T-helper 17 cell (primary cell): ENCODE measurements around the gene TUBB2A. TPM values are rescaled to one million over a fixed set of nuclear protein-coding genes. Genes with fewer than 3 reads are reported as not detected.
"Not testable (repeated sequence)": the region's sequence is repeated elsewhere in the genome, so short reads cannot be mapped to it uniquely, and the experiment has no call there.

Source experiments
- ATAC-seq: fragments of 150-1000 bp; cut with Tn5 transposase; 2 replicates; pipeline ENCODE4 v1.10.0; 2021; ENCODE audit warnings: mild to moderate bottlenecking, moderate library complexity
- DNase-seq, 3 donors: peaks; one replicate each; pipeline versions ENCODE4 v3.0.0 to v3.0.0-alpha.2; 2020 to 2021
- H3K9me3 ChIP-seq: one replicate; pipeline ENCODE4 v1.7.0; 2013; ENCODE audit warnings: low read length, mild to moderate bottlenecking; ENCODE audit not compliant: control insufficient read depth, poor library complexity, severe bottlenecking
- H3K27ac Mint-ChIP-seq: one replicate; pipeline ENCODE4 v1.8.0; 2022; ENCODE audit warnings: mild to moderate bottlenecking, moderate library complexity, mixed read lengths
- H3K27me3 Mint-ChIP-seq: one replicate; pipeline ENCODE4 v1.8.0; 2022; ENCODE audit warnings: mixed read lengths
- H3K36me3 Mint-ChIP-seq: one replicate; pipeline ENCODE4 v1.8.0; 2022; ENCODE audit warnings: low read depth, mixed read lengths
- H3K4me1 Mint-ChIP-seq: one replicate; pipeline ENCODE4 v1.8.0; 2022; ENCODE audit warnings: mild to moderate bottlenecking, mixed read lengths
- H3K4me3 Mint-ChIP-seq: one replicate; pipeline ENCODE4 v1.8.0; 2022; ENCODE audit warnings: mild to moderate bottlenecking, moderate library complexity, mixed read lengths
- total RNA-seq, 4 donors: library from RNA in 2 of 4; stranded (reverse) in 2 of 4; gene quantifications; one replicate each; pipeline ENCODE4 v1.2.3 and lab custom pipeline; 2022 to 2026

TUBB2A gene
- total RNA-seq, 2 donors from 2014 or later, result 51.6 to 74.8 TPM

- Mint-ChIP-seq H3K27me3 (peaks cover 41% of the 10 kb centered on the region), H3K4me3 (no peak overlapping the region), H3K27ac (peak overlapping the region; percentile 59), H3K36me3 (peaks cover 4% of the 10 kb centered on the region), H3K4me1 (peaks cover 2% of the 10 kb centered on the region)
- ATAC-seq (no peak), DNase-seq (no peak)
- no peaks in the 10 kb centered on the region for H3K9me3 ChIP-seq
Measured at GRCh38 chr6:3175715-3176402, 18.5 kb upstream of the TUBB2A start.

GRCh38 chr6:3173636-3174089, 16.3 kb upstream of the TUBB2A start:
- ATAC-seq, H3K4me1 Mint-ChIP-seq: not testable (repeated sequence)

GRCh38 chr6:3172789-3173188, 15.4 kb upstream of the TUBB2A start:
- H3K27me3 Mint-ChIP-seq, result peaks cover 23% of the 10 kb centered on the region
- not testable (repeated sequence) for H3K9me3 ChIP-seq, DNase-seq, H3K4me1 Mint-ChIP-seq, H3K4me3 Mint-ChIP-seq, H3K27ac Mint-ChIP-seq, H3K36me3 Mint-ChIP-seq, ATAC-seq

More at GRCh38 chr6:3173636-3174089, 16.3 kb upstream of the TUBB2A start:
- H3K27me3 Mint-ChIP-seq, result peaks cover 30% of the 10 kb centered on the region
- not testable (repeated sequence) for H3K4me3 Mint-ChIP-seq, DNase-seq, H3K27ac Mint-ChIP-seq, H3K36me3 Mint-ChIP-seq, H3K9me3 ChIP-seq

GRCh38 chr6:3171313-3172175, 14.2 kb upstream of the TUBB2A start:
- H3K36me3 Mint-ChIP-seq, H3K4me1 Mint-ChIP-seq, H3K9me3 ChIP-seq, H3K27ac Mint-ChIP-seq, ATAC-seq, DNase-seq, H3K4me3 Mint-ChIP-seq: not testable (repeated sequence)
- peaks cover 29% of the 10 kb centered on the region for H3K27me3 Mint-ChIP-seq

GRCh38 chr6:3170676-3171075, 13.3 kb upstream of the TUBB2A start:
- not testable (repeated sequence) for H3K4me1 Mint-ChIP-seq, DNase-seq, H3K9me3 ChIP-seq, H3K4me3 Mint-ChIP-seq, H3K36me3 Mint-ChIP-seq, H3K27ac Mint-ChIP-seq, ATAC-seq
- H3K27me3 Mint-ChIP-seq, result peaks cover 25% of the 10 kb centered on the region

GRCh38 chr6:3168046-3168445, 10.7 kb upstream of the TUBB2A start:
- not testable (repeated sequence) for H3K27ac Mint-ChIP-seq, H3K4me1 Mint-ChIP-seq, H3K36me3 Mint-ChIP-seq, H3K4me3 Mint-ChIP-seq, H3K9me3 ChIP-seq, DNase-seq, ATAC-seq
- peaks cover 17% of the 10 kb centered on the region for H3K27me3 Mint-ChIP-seq

GRCh38 chr6:3166535-3167225, 9.3 kb upstream of the TUBB2A start:
- Mint-ChIP-seq H3K27ac (peak overlapping the region; percentile 73), H3K27me3 (peaks cover 12% of the 10 kb centered on the region), H3K4me1 (peaks cover 11% of the 10 kb centered on the region)
- H3K4me3 Mint-ChIP-seq, H3K9me3 ChIP-seq, ATAC-seq, DNase-seq, H3K36me3 Mint-ChIP-seq: not testable (repeated sequence)

- DNase-seq, result no peak
- Mint-ChIP-seq H3K27ac (no peak overlapping the region), H3K4me3 (no peak overlapping the region), H3K4me1 (peaks cover 13% of the 10 kb centered on the region), H3K36me3 (no peaks in the 10 kb centered on the region), H3K27me3 (peaks cover 12% of the 10 kb centered on the region)
- no peak for ATAC-seq
- no peaks in the 10 kb centered on the region for H3K9me3 ChIP-seq
Measured at GRCh38 chr6:3165631-3166534, 8.5 kb upstream of the TUBB2A start.

GRCh38 chr6:3164388-3164787, 7.0 kb upstream of the TUBB2A start:
- H3K4me3 Mint-ChIP-seq, result no peak overlapping the region
- H3K27me3 Mint-ChIP-seq, result peaks cover 12% of the 10 kb centered on the region
- DNase-seq (no peak), ATAC-seq (no peak)
- H3K9me3 ChIP-seq, result no peaks in the 10 kb centered on the region
- peaks cover 23% of the 10 kb centered on the region for H3K4me1 Mint-ChIP-seq
- no peaks in the 10 kb centered on the region for H3K36me3 Mint-ChIP-seq
- H3K27ac Mint-ChIP-seq, result no peak overlapping the region

- DNase-seq (no peak), ATAC-seq (no peak)
- H3K27ac Mint-ChIP-seq, result no peak overlapping the region
- no peaks in the 10 kb centered on the region for H3K36me3 Mint-ChIP-seq
- H3K27me3 Mint-ChIP-seq, result peaks cover 12% of the 10 kb centered on the region
- H3K9me3 ChIP-seq, result no peaks in the 10 kb centered on the region
- peak overlapping the region; percentile 89 for H3K4me3 Mint-ChIP-seq
- H3K4me1 Mint-ChIP-seq, result peaks cover 25% of the 10 kb centered on the region
Measured at GRCh38 chr6:3163248-3163594, 5.9 kb upstream of the TUBB2A start.

GRCh38 chr6:3162565-3163247, 5.4 kb upstream of the TUBB2A start:
- no peaks in the 10 kb centered on the region for H3K36me3 Mint-ChIP-seq
- peak; percentile 53 for ATAC-seq
- peaks cover 26% of the 10 kb centered on the region for H3K4me1 Mint-ChIP-seq
- H3K4me3 Mint-ChIP-seq, result peak overlapping the region; percentile 89
- peak; percentile 24 to 77 (median 72) for DNase-seq
- no peak overlapping the region for H3K27ac Mint-ChIP-seq
- no peaks in the 10 kb centered on the region for H3K9me3 ChIP-seq
- peaks cover 12% of the 10 kb centered on the region for H3K27me3 Mint-ChIP-seq

- Mint-ChIP-seq H3K27me3 (peaks cover 7% of the 10 kb centered on the region), H3K27ac (no peak overlapping the region), H3K4me1 (peaks cover 26% of the 10 kb centered on the region), H3K36me3 (no peaks in the 10 kb centered on the region), H3K4me3 (peak overlapping the region; percentile 89)
- ATAC-seq (no peak), DNase-seq (no peak)
- H3K9me3 ChIP-seq, result no peaks in the 10 kb centered on the region
Measured at GRCh38 chr6:3162067-3162497, 4.7 kb upstream of the TUBB2A start.
